GM12864 (cell line): ENCODE data around the gene PVALEF.

Experiments
- DNase-seq: peaks from one replicate; pipeline ENCODE4 v3.0.0-alpha.2; 2011; ENCODE audit warnings: low read depth
- H3K4me3 ChIP-seq: 2 replicates; pipeline ENCODE4 v1.5.1; 2011; ENCODE audit warnings: mild to moderate bottlenecking, low read depth, low read length, control low read depth
- CTCF ChIP-seq: IDR thresholded peaks from 2 replicates; pipeline ENCODE4 v1.5.1; 2011; ENCODE audit warnings: low read depth, mild to moderate bottlenecking, moderate library complexity, low read length, control low read depth, inconsistent platforms; ENCODE audit errors: missing control alignments

PVALEF gene

GRCh38 chr17:81158688-81159590, 6.4 kb upstream of the PVALEF start:
- TF ChIP-seq CTCF: no peak
- DNase-seq: no peak
- no peak overlapping the region for H3K4me3 ChIP-seq

GRCh38 chr17:81159611-81160265, 5.6 kb upstream of the PVALEF start:
- TF ChIP-seq CTCF: no peak
- no peak for DNase-seq
- H3K4me3 ChIP-seq: no peak overlapping the region

GRCh38 chr17:81160306-81160705, 5.0 kb upstream of the PVALEF start:
- TF ChIP-seq CTCF: no peak
- no peak for DNase-seq

GRCh38 chr17:81160747-81161453, 4.4 kb upstream of the PVALEF start:
- H3K4me3 ChIP-seq: no peak overlapping the region
- no peak for TF ChIP-seq CTCF
- no peak for DNase-seq

More at GRCh38 chr17:81160306-81160705, 5.0 kb upstream of the PVALEF start:
- no peak overlapping the region for H3K4me3 ChIP-seq

GRCh38 chr17:81161536-81161935, 3.8 kb upstream of the PVALEF start:
- no peak for DNase-seq
- no peak for TF ChIP-seq CTCF
- no peak overlapping the region for H3K4me3 ChIP-seq

GRCh38 chr17:81161972-81162371, 3.3 kb upstream of the PVALEF start:
- no peak for DNase-seq
- no peak overlapping the region for H3K4me3 ChIP-seq
- TF ChIP-seq CTCF: no peak
